Neural cell (in vitro differentiated cells): ENCODE data around the gene NKG7. TPM values are rescaled to one million over a fixed set of nuclear protein-coding genes. Genes with fewer than 3 reads are reported as not detected.

Source experiments
- H2AFZ ChIP-seq: fragments of 200-600, 300-800 bp; sonication (generic), shearing (Covaris generic); 2 replicates; pipeline ENCODE4 v1.6.0; 2014; ENCODE audit warnings: low read depth, mild to moderate bottlenecking, antibody characterized with exemption, low read length, moderate library complexity
- H3F3A ChIP-seq: fragments of 200-600 bp; shearing (Covaris generic); 2 replicates; pipeline ENCODE4 v1.6.1; 2016; ENCODE audit warnings: mild to moderate bottlenecking, moderate library complexity, mixed read lengths, antibody characterized with exemption, low read length; ENCODE audit not compliant: insufficient read depth, poor library complexity, severe bottlenecking
- H3K27ac ChIP-seq: fragments of 200-600, 300-800 bp; sonication (generic), shearing (Covaris generic); 2 replicates; pipeline ENCODE4 v1.5.1; 2014; ENCODE audit warnings: mild to moderate bottlenecking, low read length, moderate library complexity
- H3K27me3 ChIP-seq: fragments of 300-800, 200-600 bp; sonication (generic), shearing (Covaris generic); 2 replicates; pipeline ENCODE4 v1.6.0; 2014; ENCODE audit warnings: mild to moderate bottlenecking, low read depth, low read length, moderate library complexity; ENCODE audit not compliant: insufficient read depth
- H3K36me3 ChIP-seq: fragments of 300-800, 200-600 bp; sonication (generic), shearing (Covaris generic); 2 replicates; pipeline ENCODE4 v1.5.1; 2014; ENCODE audit warnings: mild to moderate bottlenecking, antibody characterized with exemption, low read length, moderate library complexity; ENCODE audit not compliant: insufficient read depth
- H3K4me2 ChIP-seq: fragments of 300-800, 200-600 bp; sonication (generic), shearing (Covaris generic); 2 replicates; pipeline ENCODE4 v1.6.0; 2014; ENCODE audit warnings: mild to moderate bottlenecking, low read length
- H3K4me3 ChIP-seq: fragments of 300-800, 200-600 bp; sonication (generic), shearing (Covaris generic); 2 replicates; pipeline ENCODE4 v1.5.1; 2014; ENCODE audit warnings: mild to moderate bottlenecking, low read length, moderate library complexity
- H3K79me2 ChIP-seq: fragments of 200-600 bp; shearing (Covaris generic); replicated peaks from 2 replicates; pipeline ENCODE4 v1.6.0; 2014; ENCODE audit warnings: mild to moderate bottlenecking, low read length, moderate library complexity; ENCODE audit not compliant: insufficient read depth
- H3K9ac ChIP-seq: fragments of 300-800, 200-600 bp; sonication (generic), shearing (Covaris generic); 2 replicates; pipeline ENCODE4 v1.6.1; 2016; ENCODE audit warnings: mild to moderate bottlenecking, low read length, mixed read lengths
- H3K9me2 ChIP-seq: fragments of 200-600 bp; shearing (Covaris generic); 2 replicates; pipeline ENCODE4 v1.6.1; 2016; ENCODE audit warnings: mild to moderate bottlenecking, low read length, mixed read lengths; ENCODE audit not compliant: insufficient read depth
- H3K9me3 ChIP-seq: fragments of 200-600, 300-800 bp; sonication (generic), shearing (Covaris generic); 2 replicates; pipeline ENCODE4 v1.6.1; 2016; ENCODE audit warnings: mild to moderate bottlenecking, mixed run types, low read length, moderate library complexity, mixed read lengths
- H4K20me1 ChIP-seq: fragments of 200-600 bp; shearing (Covaris generic); 2 replicates; pipeline ENCODE4 v1.6.1; 2016; ENCODE audit warnings: mild to moderate bottlenecking, mixed run types; ENCODE audit not compliant: insufficient read depth
- CTCF ChIP-seq: fragments of 450-650 bp; IDR thresholded peaks from 2 replicates; pipeline ENCODE4 v1.5.1; 2014; ENCODE audit warnings: antibody characterized with exemption, mild to moderate bottlenecking, moderate library complexity; ENCODE audit not compliant: poor library complexity, severe bottlenecking
- EP300 ChIP-seq: fragments of 450-650 bp; conservative IDR thresholded peaks from 2 replicates; pipeline ENCODE4 v1.6.1; 2014; ENCODE audit warnings: antibody characterized with exemption, mild to moderate bottlenecking, moderate library complexity; ENCODE audit not compliant: poor library complexity, severe bottlenecking
- EZH2 ChIP-seq: fragments of 200-600, 300-800 bp; shearing (Covaris generic), sonication (generic); IDR thresholded peaks from 2 replicates; pipeline ENCODE4 v1.6.1; 2014; ENCODE audit warnings: antibody characterized with exemption, low read length, borderline replicate concordance, mild to moderate bottlenecking; ENCODE audit not compliant: insufficient read depth, poor library complexity, severe bottlenecking
- MXI1 ChIP-seq: fragments of 450-650 bp; conservative IDR thresholded peaks from 2 replicates; pipeline ENCODE4 v1.6.1; 2014; ENCODE audit warnings: antibody characterized with exemption, mild to moderate bottlenecking; ENCODE audit not compliant: poor library complexity, severe bottlenecking
- POLR2AphosphoS5 ChIP-seq: IDR thresholded peaks from 2 replicates; pipeline ENCODE4 v1.6.1; 2012
- RAD21 ChIP-seq: fragments of 450-650 bp; conservative IDR thresholded peaks from 2 replicates; pipeline ENCODE4 v1.6.1; 2014; ENCODE audit warnings: antibody characterized with exemption, mild to moderate bottlenecking, moderate library complexity
- REST ChIP-seq: IDR thresholded peaks from 2 replicates; pipeline ENCODE4 v1.6.1; 2012; ENCODE audit warnings: borderline replicate concordance
- SMC3 ChIP-seq: fragments of 450-650 bp; conservative IDR thresholded peaks from 2 replicates; pipeline ENCODE4 v1.6.1; 2014; ENCODE audit warnings: antibody characterized with exemption, mild to moderate bottlenecking, moderate library complexity; ENCODE audit not compliant: poor library complexity
- TAF1 ChIP-seq: IDR thresholded peaks from 2 replicates; pipeline ENCODE4 v1.6.1; 2012; ENCODE audit warnings: low read depth
- polyA plus RNA-seq: library from polyadenylated mRNA; depleted of rRNA; stranded (reverse); fragments of >200 nt; gene quantifications from 2 replicates; pipeline ENCODE4 v1.2.3, GENCODE V29; 2014

NKG7 gene
- polyA plus RNA-seq, 1 donor from 2014 or later: not detected

- H3K9me3 ChIP-seq: no peaks in the 10 kb centered on the region
- no peaks in the 10 kb centered on the region for H3K36me3 ChIP-seq
- no peaks in the 10 kb centered on the region for H3K9me2 ChIP-seq
- peak within 1 kb of the TSS; percentile 55 for H3K27ac ChIP-seq
- H3K27me3 ChIP-seq: no peaks in the 10 kb centered on the region
- H2AFZ ChIP-seq: peak within 1 kb of the TSS; percentile 93
- H3K9ac ChIP-seq: peak within 1 kb of the TSS; percentile 83
- H3K4me3 ChIP-seq: peak within 1 kb of the TSS; percentile 85
- no peaks in the 10 kb centered on the region for H3K79me2 ChIP-seq
- peaks cover 5% of the 10 kb centered on the region for H3F3A ChIP-seq
- H3K4me2 ChIP-seq: peak within 1 kb of the TSS; percentile 98
- TF ChIP-seq EP300 (no peak), MXI1 (no peak), CTCF (no peak), EZH2 (no peak), SMC3 (no peak), POLR2AphosphoS5 (no peak), TAF1 (no peak), REST (no peak), RAD21 (no peak)
- no peaks in the 10 kb centered on the region for H4K20me1 ChIP-seq
Observed at GRCh38 chr19:51368366-51369282, 3.8 kb downstream of the NKG7 start, which contains the start of gene CLDND2. TSS of gene CLDND2 (minus strand) at chr19:51369003. CDS start at chr19:51368577, 426 bp downstream.

- peak overlapping the region; percentile 98 for H3K4me2 ChIP-seq
- H3K27me3 ChIP-seq: no peaks in the 10 kb centered on the region
- H3K9me2 ChIP-seq: no peaks in the 10 kb centered on the region
- no peaks in the 10 kb centered on the region for H3K9me3 ChIP-seq
- no peak for TF ChIP-seq SMC3
- TF ChIP-seq EZH2: no peak
- TF ChIP-seq TAF1: no peak
- TF ChIP-seq RAD21: no peak
- no peak for TF ChIP-seq EP300
- TF ChIP-seq POLR2AphosphoS5: no peak
- peak; percentile 68 for TF ChIP-seq MXI1
- peak; percentile 22 for TF ChIP-seq CTCF
- peak; percentile 20 for TF ChIP-seq REST
- no peaks in the 10 kb centered on the region for H3K36me3 ChIP-seq
- peak overlapping the region; percentile 66 for H3K27ac ChIP-seq
- H3K79me2 ChIP-seq: no peaks in the 10 kb centered on the region
- no peaks in the 10 kb centered on the region for H4K20me1 ChIP-seq
- peak overlapping the region; percentile 93 for H2AFZ ChIP-seq
- peaks cover 5% of the 10 kb centered on the region for H3F3A ChIP-seq
- H3K9ac ChIP-seq: peak overlapping the region; percentile 83
- H3K4me3 ChIP-seq: peak overlapping the region; percentile 85
Observed at GRCh38 chr19:51367565-51368365, 4.7 kb downstream of the NKG7 start.
